NCI-H146 (cell line): ENCODE measurements around the gene WBP2.

ENCODE experiments used
- DNase-seq: peaks from one replicate; lab custom pipeline; 2025; lab: John Stamatoyannopoulos, UW

Gene WBP2

DNA sequence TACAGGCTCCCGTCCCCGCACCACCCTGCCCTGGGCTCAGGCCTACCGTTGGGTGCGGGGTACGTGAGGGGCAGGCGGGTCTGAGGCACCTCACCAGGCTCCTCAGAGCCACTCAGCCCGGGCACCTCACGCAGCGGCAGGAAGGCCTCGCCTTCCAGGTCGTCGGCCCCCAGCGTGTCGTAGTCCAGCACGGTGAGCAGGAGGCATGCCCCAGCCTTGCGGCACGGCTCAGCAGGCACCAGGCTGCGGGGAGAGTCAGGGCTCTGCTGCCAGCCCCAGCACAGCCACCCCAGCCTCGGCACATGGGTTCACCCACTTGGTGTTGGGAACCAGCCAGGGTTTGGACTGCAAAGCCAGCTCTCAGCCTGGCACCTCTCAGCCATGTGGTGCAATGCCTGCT is 26.4 kb downstream of the WBP2 start:
- DNase-seq: no peak

DNA sequence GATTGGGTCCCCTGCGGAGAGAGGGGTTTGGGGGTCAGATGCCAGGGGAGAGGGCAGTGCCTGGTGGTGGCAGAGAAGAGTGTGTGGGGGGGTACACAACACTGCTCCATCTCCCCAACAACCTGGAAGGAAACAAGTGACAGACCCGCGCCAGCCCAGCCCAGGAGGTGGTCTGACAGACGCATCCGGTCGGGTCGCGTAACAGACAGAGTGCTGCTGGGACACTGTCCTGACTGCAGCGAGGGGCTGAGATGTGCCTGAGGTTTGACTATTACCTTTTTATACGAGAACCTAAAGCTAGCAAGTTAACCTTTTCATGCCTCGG is 27.1 kb downstream of the WBP2 start:
- no peak for DNase-seq

DNA sequence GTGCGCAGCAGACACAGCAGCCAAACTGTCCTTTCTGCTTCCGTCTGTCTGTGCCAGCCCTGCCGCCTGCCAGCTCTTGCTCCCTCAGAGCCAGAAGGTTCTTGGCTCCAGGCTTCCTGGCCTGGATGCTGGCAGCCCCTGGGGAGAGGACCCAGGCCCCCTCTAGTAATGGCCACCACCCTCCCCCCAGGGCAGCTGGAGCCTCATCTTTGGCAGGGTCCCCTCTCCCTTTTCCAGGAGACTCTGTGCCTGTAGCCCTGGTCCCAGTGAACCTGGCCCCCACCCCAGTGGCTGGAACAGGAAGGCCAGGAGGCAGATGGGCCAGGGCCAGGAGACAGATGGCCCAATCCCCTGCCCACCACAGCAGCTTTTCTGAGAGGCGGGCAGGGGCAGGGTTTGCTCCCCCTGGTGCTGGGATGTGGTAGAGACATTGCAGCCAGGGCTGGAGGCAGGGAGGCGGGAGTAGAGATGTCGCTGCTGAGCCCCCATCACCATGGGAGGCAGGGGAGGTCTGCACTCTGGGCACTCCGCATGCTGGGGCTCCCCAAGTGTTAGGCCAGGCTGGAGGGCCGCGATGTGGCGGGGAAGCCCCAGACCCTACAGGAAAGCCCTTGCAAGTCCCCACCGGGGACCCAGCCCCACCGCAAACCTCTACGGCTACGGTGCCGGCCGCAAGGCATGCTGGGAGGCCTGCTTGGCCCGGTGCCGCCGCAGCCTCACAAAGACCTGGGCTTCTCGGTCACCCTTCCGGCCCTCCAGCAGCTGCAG is 27.6 kb downstream of the WBP2 start:
- peak; percentile 60 for DNase-seq

DNA sequence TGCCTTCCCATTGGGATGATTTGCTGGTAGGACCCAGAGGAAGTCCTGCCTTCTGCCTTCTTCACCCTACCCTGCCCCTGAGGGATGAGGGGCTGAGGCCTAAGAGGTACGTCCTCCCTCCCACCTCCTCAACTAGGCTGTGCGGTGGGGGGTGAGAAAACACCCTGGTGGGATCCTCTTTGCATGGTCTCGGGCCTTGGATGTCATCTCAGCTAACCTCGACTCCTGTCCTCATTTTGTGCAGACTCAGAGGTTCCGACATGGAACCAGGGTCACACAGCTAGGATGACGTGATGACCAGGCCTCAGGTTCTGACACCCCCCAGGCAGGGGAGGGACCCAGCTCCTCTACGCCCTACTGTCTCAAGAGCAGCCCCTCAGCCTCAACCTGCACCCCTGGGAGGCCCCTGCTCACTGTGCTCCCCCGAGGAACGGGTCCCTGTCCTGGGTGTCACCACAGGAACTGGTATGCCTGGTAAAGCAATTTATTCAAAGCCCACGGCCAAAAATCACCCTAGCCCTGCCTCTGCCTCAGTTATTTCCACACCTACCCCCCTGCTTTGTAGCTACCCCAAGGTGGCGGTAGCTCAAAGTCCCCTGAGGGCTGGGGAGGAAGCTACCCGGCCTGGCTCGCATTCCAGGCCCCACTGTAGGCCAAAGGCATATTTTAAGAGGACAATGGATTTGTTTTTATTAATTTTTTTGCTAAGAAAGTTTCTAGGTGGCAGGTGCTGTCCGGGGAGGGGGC is 28.4 kb downstream of the WBP2 start:
- DNase-seq: no peak

DNA sequence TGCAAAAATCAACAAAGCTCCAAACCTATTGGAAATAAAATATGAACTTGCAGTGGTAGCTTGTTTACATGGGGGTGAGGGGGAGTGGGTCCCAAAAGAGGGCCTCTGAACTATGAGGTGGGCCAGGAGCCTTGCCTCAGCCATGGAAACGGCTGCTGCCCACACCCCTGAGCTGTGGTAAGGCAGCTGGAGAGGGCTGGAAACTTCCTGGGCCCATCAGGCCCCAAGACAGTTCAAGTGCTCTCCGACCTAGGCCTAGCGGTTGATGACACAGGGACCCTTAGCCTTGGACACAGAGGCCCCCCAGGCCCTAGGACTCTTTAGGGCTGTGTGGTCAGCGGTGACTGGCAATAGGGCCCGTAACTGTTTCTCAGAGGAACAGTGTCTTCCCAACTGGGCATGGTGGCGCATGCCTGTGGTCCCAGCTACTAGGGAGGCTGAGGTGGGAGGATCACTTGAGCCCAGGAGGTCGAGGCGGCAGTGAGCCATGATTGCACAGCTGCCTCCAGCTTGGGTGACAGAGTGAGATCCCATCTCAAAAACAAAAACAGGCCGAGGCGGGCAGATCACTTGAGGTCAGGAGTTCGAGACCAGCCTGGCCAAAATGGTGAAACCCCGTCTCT is 29.3 kb downstream of the WBP2 start:
- DNase-seq: no peak

DNA sequence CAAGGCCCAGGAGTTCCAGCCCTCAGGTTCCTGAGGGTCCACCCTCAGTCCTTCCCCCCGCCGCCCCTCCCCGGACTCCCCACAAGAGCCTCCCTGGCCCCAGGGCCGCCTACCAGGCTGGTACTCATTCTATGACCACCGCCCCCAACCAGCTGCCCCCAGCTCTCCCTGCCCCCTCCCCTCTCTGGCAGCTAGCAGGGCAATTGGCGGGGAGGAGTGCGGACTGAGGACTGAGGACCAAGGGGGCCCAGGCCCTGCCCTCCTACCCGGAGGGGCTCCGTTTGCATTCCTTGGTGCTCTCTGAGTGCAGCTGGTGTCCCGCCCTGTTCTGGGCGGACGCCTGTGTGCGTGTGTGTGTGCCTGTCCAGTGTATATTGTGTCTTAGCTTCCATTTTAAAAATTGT is 30.0 kb downstream of the WBP2 start:
- DNase-seq: no peak

DNA sequence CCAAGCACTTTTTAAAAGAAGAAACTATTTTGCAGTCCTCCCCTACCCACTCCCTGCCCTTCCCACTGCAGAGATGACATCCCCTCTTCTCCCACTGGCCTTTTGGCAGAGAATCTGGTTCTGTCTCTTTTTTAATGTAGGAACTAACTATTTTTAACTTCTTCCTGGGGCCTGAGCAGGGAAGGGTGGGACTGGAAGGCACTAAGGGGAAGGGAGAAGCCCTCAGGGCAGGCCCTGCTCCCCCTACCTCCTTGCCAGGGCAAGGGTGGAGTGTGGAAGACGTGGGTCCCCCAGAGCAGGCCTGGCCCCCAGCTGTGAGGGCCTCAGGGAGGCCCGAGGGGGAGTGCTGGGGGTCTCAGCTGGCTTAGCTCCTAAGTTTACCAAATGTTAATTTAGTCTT is 30.5 kb downstream of the WBP2 start:
- no peak for DNase-seq

DNA sequence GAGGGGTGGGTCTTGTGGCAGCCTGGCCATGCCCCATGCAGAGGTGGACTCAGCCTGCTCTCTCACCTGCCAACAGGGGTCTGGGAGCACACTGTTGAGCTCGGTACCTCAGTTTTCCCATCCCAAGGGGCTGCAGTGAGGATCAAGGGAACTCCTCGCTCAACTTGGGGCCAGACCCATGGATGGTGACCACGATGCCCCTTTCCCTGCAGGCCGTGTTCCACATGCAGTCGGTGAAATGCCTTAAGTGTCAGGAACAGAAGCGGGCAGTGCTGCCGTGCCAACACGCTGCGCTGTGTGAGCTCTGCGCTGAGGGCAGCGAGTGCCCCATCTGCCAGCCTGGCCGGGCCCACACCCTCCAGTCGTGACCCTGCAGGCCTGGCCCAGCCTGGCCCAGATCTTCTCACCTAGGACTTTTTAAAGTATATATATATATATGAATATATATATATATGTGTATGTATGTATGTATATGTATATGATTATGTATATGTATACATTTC is 31.0 kb downstream of the WBP2 start:
- no peak for DNase-seq

DNA sequence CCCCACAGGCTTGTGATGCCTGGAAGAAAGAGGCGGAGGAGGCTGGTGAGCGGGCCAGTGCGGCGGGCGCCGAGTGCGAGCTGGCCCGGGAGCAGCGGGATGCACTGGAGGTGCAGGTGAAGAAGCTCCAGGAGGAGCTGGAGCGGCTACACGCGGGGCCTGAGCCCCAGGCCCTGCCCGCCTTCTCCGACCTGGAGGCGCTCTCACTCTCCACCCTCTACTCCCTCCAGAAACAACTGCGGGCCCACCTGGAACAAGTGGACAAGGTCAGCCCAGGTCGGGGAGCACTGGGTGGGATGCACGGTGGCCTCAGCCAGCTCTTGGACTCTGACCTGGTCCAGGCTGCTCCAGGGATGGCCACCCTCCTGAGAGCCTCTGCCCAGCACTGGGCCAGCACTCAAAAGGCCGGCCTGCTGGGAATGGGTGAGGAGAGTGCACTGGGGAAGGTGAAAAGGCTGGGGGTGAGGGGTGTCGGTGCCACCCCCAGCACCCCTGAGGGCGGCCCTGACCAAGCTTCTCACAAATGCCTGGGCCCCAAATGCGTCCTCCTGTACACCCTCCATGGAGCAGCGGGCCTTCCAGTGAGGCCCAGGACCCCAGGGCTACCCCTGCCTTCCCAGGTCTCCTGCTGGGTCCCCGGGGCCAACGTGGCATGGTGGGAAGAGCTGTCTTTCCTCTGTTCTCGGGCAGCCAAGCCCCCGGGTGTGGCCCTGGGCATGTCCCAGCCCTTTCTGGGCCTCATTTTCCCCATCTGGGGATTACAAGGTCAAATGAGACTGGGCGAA is 31.7 kb downstream of the WBP2 start:
- no peak for DNase-seq

DNA sequence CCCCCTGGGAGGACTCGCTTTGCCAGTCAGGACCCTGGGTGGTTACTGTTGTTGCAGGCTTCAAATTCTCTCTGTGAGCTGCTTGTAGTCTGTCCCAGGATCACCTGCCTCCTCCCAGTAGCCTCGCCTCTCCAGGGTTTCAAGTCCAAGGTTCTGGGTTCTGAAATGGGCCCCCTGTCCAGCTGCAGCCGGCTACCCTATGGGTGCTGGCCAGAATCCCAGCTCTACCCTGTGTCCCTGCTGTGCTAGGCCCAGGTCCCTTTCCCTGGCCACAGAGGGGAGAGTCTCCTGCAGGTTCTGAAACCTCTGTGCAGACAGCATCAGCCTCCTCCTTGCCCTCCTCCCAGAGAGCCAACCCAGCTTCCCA is 32.4 kb downstream of the WBP2 start:
- no peak for DNase-seq

DNA sequence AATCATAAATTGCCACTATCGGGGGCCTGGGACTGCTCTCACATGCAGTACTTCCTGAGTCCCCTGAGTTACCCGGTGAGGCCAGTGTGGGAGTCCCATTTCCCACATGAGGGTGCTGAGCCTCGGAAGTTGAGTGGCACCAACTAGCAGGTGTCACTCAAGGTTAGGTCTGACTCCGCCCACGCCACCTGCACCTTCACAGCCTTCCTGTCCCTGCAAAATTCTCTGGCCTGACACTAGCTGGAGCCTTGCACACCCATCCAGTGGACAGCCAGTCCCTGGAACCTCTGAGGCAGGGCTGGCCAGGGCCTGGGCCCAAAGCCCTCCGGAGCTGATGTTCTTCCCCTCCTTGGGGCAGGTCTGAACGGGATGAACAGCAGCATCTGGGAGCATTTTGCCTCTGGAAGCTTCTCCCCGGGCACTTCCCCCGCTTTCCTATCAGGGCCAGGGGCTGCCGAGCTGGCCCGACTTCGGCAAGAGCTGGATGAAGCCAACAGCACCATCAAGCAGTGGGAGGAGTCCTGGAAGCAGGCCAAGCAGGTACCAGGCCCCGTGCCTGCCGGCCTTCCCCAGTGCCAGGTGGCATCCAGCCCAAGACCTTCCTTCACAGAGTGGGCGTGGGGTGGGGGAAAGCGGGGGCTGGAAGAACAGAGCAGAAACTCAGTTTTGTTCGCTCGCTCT is 32.9 kb downstream of the WBP2 start:
- no peak for DNase-seq

DNA sequence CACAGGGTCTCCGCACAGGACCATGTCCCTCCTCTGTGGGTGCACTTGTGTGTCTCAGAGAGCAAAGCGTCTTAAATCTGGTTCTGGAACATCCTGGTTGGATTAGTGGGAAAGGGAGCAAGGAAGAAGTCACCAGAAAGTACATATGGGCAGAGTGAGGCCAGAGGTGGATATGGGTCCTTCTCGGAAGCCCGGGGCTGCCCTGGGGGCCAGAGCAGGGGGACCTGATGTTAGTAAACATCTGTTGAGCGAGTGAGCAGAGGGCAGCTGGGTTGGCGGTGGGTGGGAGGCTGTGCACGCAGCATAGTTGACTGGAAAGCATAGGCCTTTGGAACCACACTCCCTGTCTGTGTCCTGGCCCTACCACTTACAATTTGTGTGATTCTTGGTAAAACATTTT is 33.6 kb downstream of the WBP2 start:
- DNase-seq: no peak

DNA sequence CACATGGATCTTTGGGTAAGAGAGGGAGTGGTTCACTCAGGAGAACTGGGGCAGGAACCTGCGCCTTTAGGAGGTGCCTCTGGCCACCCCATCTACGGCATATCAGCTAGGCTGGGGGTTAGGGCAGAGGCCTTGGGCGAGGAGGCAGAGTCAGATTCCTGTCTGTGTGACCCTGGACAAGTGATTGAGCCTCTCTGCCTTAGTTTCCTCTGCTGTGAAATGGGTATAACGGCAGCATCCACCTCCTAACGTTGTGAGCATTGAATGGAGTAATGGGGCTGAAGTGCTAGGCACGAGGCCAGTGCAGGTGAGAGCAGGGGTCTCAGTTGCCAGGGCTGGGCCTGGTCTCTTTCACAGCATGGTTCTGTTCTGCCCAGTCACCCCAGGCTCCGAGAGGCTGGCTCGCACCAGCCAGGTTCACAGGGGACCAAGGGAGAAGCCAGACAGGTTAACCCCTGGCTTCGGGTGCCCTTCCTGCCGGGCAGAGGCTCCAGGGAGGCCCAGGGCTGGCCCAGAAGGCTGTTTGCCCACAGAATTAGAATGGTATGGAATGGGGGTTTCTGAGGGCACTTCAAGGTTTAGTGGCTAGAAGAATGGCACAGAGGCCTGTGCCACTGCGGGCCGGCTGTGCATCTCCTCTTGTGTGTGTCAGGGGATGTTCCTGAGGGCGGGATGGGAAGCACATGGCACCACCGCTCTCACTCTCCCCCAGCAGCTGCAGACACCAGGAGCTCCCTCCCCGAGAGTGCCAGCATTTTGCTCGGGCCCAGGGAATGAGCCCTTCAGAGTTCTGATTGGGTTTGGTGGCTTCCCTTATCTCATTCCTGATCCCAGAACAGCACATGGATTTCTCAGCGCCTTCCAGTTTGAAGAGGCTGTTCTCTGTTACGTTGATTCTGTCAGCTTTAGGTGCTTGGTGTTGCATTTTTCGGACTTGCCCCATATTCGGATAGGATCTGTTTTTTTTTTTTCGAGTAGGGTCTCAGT is 34.7 kb downstream of the WBP2 start:
- DNase-seq: no peak

DNA sequence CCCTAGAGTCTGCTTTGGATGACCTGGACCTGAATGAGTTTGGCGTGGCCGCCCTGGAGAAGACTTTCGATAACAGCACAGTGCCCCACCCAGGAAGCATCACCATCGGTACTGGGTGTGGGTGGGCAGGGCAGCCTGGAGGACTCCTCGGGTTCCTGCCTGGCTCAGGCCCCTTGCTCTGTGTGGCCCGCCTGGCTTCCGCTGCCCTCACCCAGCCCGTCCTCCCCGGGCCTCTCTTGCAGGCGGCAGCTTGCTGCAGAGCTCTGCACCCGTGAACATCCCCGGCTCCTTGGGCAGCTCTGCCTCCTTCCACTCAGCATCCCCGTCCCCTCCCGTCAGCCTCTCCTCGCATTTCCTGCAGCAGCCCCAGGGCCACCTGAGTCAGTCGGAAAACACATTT is 35.5 kb downstream of the WBP2 start:
- DNase-seq: no peak

DNA sequence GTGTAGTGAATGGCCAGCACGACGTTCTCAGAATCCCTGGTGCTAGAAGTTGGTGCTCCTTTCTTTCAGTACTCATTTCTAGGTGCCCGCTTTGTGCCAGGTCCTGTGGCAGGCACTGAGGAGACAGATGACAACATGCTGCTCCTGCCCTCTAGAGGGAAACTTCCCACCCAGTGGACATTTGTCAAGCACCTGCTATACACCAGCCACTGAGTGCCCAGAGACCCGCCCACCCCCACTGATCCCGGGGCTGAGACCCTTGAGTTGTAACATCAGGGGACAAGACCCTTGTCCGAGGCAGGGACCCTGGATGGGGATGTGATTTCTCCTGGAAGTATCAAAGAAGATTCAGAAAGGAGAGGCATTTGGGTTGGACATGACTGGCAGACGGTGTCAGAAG is 36.0 kb downstream of the WBP2 start:
- DNase-seq: no peak

DNA sequence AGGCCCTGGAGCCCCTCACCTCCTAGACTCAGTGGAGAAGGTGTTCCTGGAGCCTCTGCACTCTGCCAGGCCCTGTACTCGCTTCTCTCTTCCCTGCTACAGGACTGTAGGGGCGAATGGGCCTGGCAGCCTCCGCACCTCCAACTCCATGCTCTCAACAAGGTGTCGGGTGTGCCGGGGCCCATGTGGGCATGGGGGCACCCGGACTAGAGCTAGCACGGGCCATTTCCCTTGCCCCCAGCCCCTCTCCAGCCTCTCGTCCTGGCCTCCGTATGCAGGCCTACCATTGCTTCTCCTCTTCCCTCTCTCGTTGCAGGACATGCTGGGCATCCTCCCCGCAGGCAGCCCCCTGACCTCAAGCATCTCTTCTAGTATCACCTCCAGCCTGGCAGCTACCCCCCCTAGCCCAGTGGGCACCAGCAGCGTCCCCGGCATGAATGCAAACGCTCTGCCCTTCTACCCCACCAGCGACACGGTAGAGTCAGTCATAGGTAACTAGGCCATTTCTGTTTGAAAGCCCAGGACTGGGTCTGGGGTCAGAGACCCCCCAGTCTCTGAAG is 36.7 kb downstream of the WBP2 start:
- DNase-seq: no peak

DNA sequence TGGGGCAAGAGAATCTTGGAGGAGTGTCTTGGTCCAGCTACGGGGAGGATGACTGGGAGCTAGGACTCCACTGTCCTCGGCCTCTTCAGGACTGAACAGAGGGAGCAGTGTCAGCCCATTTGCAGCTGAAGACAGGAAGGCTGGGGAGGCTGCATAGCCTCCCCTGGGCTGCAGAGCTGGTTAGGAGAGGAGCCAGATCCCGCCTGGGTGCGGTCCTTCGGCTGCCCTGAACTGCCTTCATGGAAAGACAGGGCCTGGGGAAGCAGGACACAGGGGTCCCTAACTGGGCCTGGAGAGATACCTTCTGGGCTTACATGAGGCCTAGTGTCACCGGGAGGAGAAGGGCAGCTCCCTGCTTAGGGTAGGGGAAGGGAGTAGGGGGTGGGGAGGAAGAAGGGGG is 37.6 kb downstream of the WBP2 start:
- DNase-seq: no peak

DNA sequence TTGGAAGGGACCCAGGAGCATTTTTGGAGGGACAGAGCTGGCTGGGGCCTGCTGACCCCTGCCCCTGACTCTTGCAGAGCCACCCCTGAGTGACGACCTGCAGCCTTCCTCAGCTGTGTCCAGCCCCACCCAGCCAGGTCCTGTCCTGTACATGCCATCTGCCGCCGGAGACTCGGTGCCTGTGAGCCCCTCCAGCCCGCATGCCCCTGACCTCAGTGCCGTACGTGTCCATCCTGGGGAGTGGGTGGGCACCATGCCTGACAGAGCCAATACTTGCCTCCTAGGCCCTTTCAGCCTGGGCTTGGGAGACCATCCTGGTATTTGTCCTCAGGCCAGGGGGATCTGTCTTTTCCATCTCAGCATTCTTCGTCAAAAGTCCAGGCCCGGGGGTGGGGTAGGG is 38.4 kb downstream of the WBP2 start:
- no peak for DNase-seq

DNA sequence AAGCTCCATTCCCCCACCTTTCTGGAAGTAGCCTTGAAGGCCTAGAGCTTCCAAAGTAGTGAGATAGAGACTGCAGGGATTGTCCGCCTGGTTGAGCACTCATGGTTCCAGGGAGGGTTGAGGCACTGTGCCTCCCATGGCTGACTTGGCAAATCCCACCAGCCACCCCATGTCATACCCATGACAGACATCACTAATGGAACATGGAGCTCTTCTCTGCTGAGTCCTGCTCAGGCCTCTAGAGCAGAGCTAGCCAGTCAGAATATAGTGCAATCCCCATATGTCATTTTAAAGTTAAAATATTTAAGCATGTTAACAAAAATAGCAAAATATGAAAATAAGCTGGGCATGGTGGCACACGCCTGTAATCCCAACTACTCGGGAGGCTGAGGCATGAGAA is 39.7 kb downstream of the WBP2 start:
- no peak for DNase-seq

DNA sequence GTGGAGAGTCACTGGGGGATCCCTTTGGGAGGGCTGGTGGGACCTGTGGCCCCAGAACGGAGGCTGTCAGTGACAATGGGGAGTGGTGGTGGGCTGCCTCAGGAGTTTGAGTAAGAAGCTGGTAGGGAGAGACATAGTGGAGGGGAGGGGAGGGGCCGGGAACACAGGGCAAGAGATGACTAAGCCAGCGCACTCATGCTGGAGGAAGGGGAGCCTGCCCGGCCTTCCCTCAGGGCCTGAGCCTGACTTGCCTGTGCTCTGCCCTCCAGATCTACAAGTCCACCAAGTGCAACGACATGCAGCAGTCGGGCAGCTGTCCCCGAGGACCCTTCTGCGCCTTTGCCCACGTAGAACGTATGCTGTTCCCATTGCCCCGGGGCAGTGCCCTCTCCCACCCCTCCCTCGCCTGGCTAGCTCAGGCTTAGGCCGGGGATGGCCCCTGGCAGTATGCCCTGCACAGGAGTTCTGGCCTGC is 40.2 kb downstream of the WBP2 start:
- no peak for DNase-seq
